Body of pancreas (tissue), 4 donors: Measurements from ENCODE around the gene MCRIP1.

Experiments
- CTCF ChIP-seq, 7 experiments: fragments of 450-650 bp in 4 of 7; fragments of 200-600 bp in 3 of 7; sonication (generic) in 3 of 7; IDR thresholded peaks; one replicate each; pipeline ENCODE4 v1.5.1; 2016 to 2019; ENCODE audit warnings: antibody characterized with exemption in 7 of 7
- POLR2A ChIP-seq, 3 donors: fragments of 450-650 bp; IDR thresholded peaks; one replicate each; pipeline ENCODE4 v1.6.1; 2016; ENCODE audit warnings: antibody characterized with exemption in 3 of 3, mild to moderate bottlenecking in 2 of 3

- TF ChIP-seq CTCF (IDR thresholded peaks at IDR 0.05) (no peak), POLR2A (IDR thresholded peaks at IDR 0.05) (no peak)
Observed at GRCh38 chr17:81840826-81841778, 8.0 kb upstream of the MCRIP1 start.
